GM19468 (cell line): ENCODE measurements around the gene LRRFIP1.
"Not testable (repeated sequence)": the region's sequence is repeated elsewhere in the genome, so short reads cannot be mapped to it uniquely, and the experiment has no call there.

Experiments
- ATAC-seq: cut with Tn5 transposase; IDR thresholded peaks from one replicate; pipeline ENCODE4 v1.9.1; 2021; ENCODE audit warnings: mild to moderate bottlenecking, moderate library complexity, moderate number of reproducible peaks; ENCODE audit not compliant: unreplicated experiment; ENCODE audit errors: extremely low read depth

LRRFIP1 gene

GRCh38 chr2:237759176-237759575 is 131.8 kb downstream of the LRRFIP1 start:
- no peak for ATAC-seq

- no peak for ATAC-seq
Measured at GRCh38 chr2:237760506-237761502, 133.4 kb downstream of the LRRFIP1 start.

GRCh38 chr2:237762291-237763182 is 135.2 kb downstream of the LRRFIP1 start:
- not testable (repeated sequence) for ATAC-seq

- ATAC-seq, result no peak
Measured at GRCh38 chr2:237763812-237764211, 136.4 kb downstream of the LRRFIP1 start.

GRCh38 chr2:237765122-237765521 is 137.7 kb downstream of the LRRFIP1 start:
- ATAC-seq, result not testable (repeated sequence)

- no peak for ATAC-seq
Measured at GRCh38 chr2:237765875-237766274, 138.5 kb downstream of the LRRFIP1 start.

- no peak for ATAC-seq
Measured at GRCh38 chr2:237766340-237766739, 139.0 kb downstream of the LRRFIP1 start.

- ATAC-seq, result no peak
Measured at GRCh38 chr2:237772513-237772912, 145.1 kb downstream of the LRRFIP1 start.

- no peak for ATAC-seq
Measured at GRCh38 chr2:237773826-237774225, 146.4 kb downstream of the LRRFIP1 start.

- peak; percentile 58 for ATAC-seq
Measured at GRCh38 chr2:237774811-237775553, 147.6 kb downstream of the LRRFIP1 start.

- ATAC-seq, result no peak
Measured at GRCh38 chr2:237779521-237779920, 152.1 kb downstream of the LRRFIP1 start.

- no peak for ATAC-seq
Measured at GRCh38 chr2:237782181-237782580, 154.8 kb downstream of the LRRFIP1 start.

- ATAC-seq, result not testable (repeated sequence)
Measured at GRCh38 chr2:237783678-237784077, 156.3 kb downstream of the LRRFIP1 start.

GRCh38 chr2:237786936-237787335 is 159.5 kb downstream of the LRRFIP1 start:
- ATAC-seq, result no peak

GRCh38 chr2:237790353-237790752 is 163.0 kb downstream of the LRRFIP1 start:
- ATAC-seq, result no peak

- ATAC-seq, result no peak
Measured at GRCh38 chr2:237791977-237792727, 164.8 kb downstream of the LRRFIP1 start.

GRCh38 chr2:237797253-237797652 is 169.9 kb downstream of the LRRFIP1 start:
- ATAC-seq, result no peak

- ATAC-seq, result no peak
Measured at GRCh38 chr2:237798236-237799059, 171.1 kb downstream of the LRRFIP1 start, which contains the start of gene RBM44. TSS of gene RBM44 (plus strand) at chr2:237798779. CDS start at chr2:237813610, 14,831 bp downstream.
